Kidney (tissue), 14 donors: ENCODE measurements around the gene JPH4. TPM values are rescaled to one million over a fixed set of nuclear protein-coding genes. Genes with fewer than 3 reads are reported as not detected.

Experiments used
- DNase-seq, 5 donors: peaks; one replicate each; pipeline ENCODE4 v3.0.0-alpha.2; 2013 to 2020
- FAIRE-seq: peaks from 2 replicates; lab custom pipeline; 2012; peaks lifted over from hg19 to GRCh38; lab: Jason Lieb, UNC
- H3K27ac ChIP-seq, 2 donors: one replicate each; pipeline ENCODE4 v1.7.0; 2013; ENCODE audit warnings: low read depth in 2 of 2, low read length in 2 of 2, inconsistent platforms in 1 of 2
- H3K27me3 ChIP-seq: one replicate; pipeline ENCODE4 v1.7.1; 2013; ENCODE audit warnings: low read length, inconsistent platforms; ENCODE audit not compliant: control insufficient read depth, insufficient read depth
- H3K36me3 ChIP-seq, 3 donors: one replicate each; pipeline versions ENCODE4 v1.7.0 to v1.7.1; 2013; ENCODE audit warnings: low read length in 3 of 3, control low read depth in 1 of 3, inconsistent platforms in 1 of 3; ENCODE audit not compliant: insufficient read depth in 3 of 3, control insufficient read depth in 2 of 3
- H3K4me1 ChIP-seq, 3 donors: one replicate each; pipeline versions ENCODE4 v1.7.0 to v1.7.1; 2013; ENCODE audit warnings: low read length in 3 of 3, inconsistent platforms in 1 of 3, low read depth in 1 of 3; ENCODE audit not compliant: control insufficient read depth in 2 of 3, insufficient read depth in 2 of 3
- H3K4me3 ChIP-seq, 3 donors: one replicate each; pipeline versions ENCODE4 v1.7.0 to v1.8.1; 2013; ENCODE audit warnings: low read length in 3 of 3, control low read depth in 1 of 3, inconsistent platforms in 1 of 3
- H3K9ac ChIP-seq, 3 donors: one replicate each; pipeline versions ENCODE4 v1.7.0 to v1.7.1; 2013; ENCODE audit warnings: low read length in 3 of 3, control low read depth in 1 of 3, inconsistent platforms in 1 of 3
- H3K9me3 ChIP-seq, 3 donors: one replicate each; pipeline versions ENCODE4 v1.7.0 to v1.7.1; 2013; ENCODE audit warnings: low read length in 3 of 3, control low read depth in 1 of 3, inconsistent platforms in 1 of 3; ENCODE audit not compliant: control insufficient read depth in 2 of 3, insufficient read depth in 1 of 3
- CTCF ChIP-seq: IDR thresholded peaks from 3 replicates; pipeline ENCODE4 v1.5.1; 2012; ENCODE audit warnings: mild to moderate bottlenecking, moderate library complexity, borderline replicate concordance; ENCODE audit not compliant: insufficient read depth; ENCODE audit errors: extremely low read depth
- intact Hi-C: fragments of 100-400 bp; cut with DNase I; formaldehyde crosslinking; loops from one replicate; pipeline ENCODE4 v1.11.1; 2022
- polyA plus RNA-seq: library from polyadenylated mRNA; stranded (reverse); fragments of 350-450 nt; fragmentation: Illumina TruSeq; extraction: RNeasy Lipid Tissue Mini Kit (QIAGEN cat#74804); gene quantifications from one replicate; pipeline ENCODE4 v1.2.3, GENCODE V29; 2014; ENCODE audit warnings: low read depth, low replicate concordance; ENCODE audit not compliant: insufficient read depth
- total RNA-seq: library from RNA; stranded (reverse); fragmentation: NEBNext Ultra II Directional; extraction: Animal tissue kit (Norgen Biotek cat#: 25700); gene quantifications from one replicate; pipeline ENCODE4 v1.2.1, GENCODE V29; 2021
- donor health status: control.
- donor health status: control.
- donor health status: control.
- donor health status: control.
- donor health status: control.
- donor health status: DM: yes; HTN: yes; CAD: no.
- donor health status: Normal renal cell carcinoma (clear cell type).

JPH4 gene
- total and polyA plus RNA-seq, 2 donors from 2014 or later: 3.6 to 7.0 TPM

GRCh38 chr14:23542261-23542660 lies 36.3 kb downstream of the JPH4 start:
- FAIRE-seq: no peak
- Histone ChIP-seq H3K9ac (no peak overlapping the region), H3K4me1 (peaks cover 3 to 19% (median 9%) of the 10 kb centered on the region in 3 donors), H3K36me3 (no peaks in the 10 kb centered on the region), H3K4me3 (no peak overlapping the region), H3K27me3 (no peaks in the 10 kb centered on the region), H3K9me3 (no peaks in the 10 kb centered on the region), H3K27ac (no peak overlapping the region)
- no peak for TF ChIP-seq CTCF
- DNase-seq: no peak
- intact Hi-C loops: no loop called here

GRCh38 chr14:23540141-23540469 lies 38.5 kb downstream of the JPH4 start:
- TF ChIP-seq CTCF: no peak
- intact Hi-C loops: no loop called here

GRCh38 chr14:23539248-23540140 lies 39.1 kb downstream of the JPH4 start:
- intact Hi-C loops: no loop called here
- no peaks in the 10 kb centered on the region for H3K27me3 ChIP-seq
- DNase-seq (peak; percentile 65 to 89 (median 83)), FAIRE-seq (no peak)
- H3K27ac ChIP-seq: no peak overlapping the region
- H3K9ac ChIP-seq: no peak overlapping the region
- peak; percentile 66 for TF ChIP-seq CTCF
- H3K36me3 ChIP-seq: no peaks in the 10 kb centered on the region
- H3K9me3 ChIP-seq: no peaks in the 10 kb centered on the region
- H3K4me3 ChIP-seq: no peak overlapping the region
- H3K4me1 ChIP-seq: peaks cover 0 to 11% (median 3%) of the 10 kb centered on the region in 3 donors

More at GRCh38 chr14:23540141-23540469, 38.5 kb downstream of the JPH4 start:
- H3K9ac ChIP-seq: peak overlapping the region in 1 of 3 donors; percentile 41
- H3K27ac ChIP-seq: no peak overlapping the region
- FAIRE-seq: no peak
- H3K4me3 ChIP-seq: no peak overlapping the region
- H3K9me3 ChIP-seq: no peaks in the 10 kb centered on the region
- no peaks in the 10 kb centered on the region for H3K36me3 ChIP-seq
- peaks cover 1 to 11% (median 3%) of the 10 kb centered on the region in 3 donors for H3K4me1 ChIP-seq
- no peak for DNase-seq
- H3K27me3 ChIP-seq: no peaks in the 10 kb centered on the region
